Activated T-helper 17 cell treated with anti-CD3 and anti-CD28 coated beads, Interleukin-2, amount 50 U/mL, for 72 hours (primary cell): ENCODE results near the gene KRTAP5-2. TPM values are rescaled to one million over a fixed set of nuclear protein-coding genes. Genes with fewer than 3 reads are reported as not detected.
"Not testable (repeated sequence)": the region's sequence is repeated elsewhere in the genome, so short reads cannot be mapped to it uniquely, and the experiment has no call there.

Source experiments
- ATAC-seq: fragments of 150-1000 bp; cut with Tn5 transposase; replicated peaks from 2 replicates; pipeline ENCODE4 v1.10.0; 2021; ENCODE audit warnings: mild to moderate bottlenecking, moderate library complexity
- H3K27ac Mint-ChIP-seq: one replicate; pipeline ENCODE4 v1.8.0; 2022; ENCODE audit warnings: mixed read lengths
- H3K27me3 Mint-ChIP-seq: one replicate; pipeline ENCODE4 v1.8.0; 2022; ENCODE audit warnings: mixed read lengths
- H3K36me3 Mint-ChIP-seq: one replicate; pipeline ENCODE4 v1.8.0; 2022; ENCODE audit warnings: low read depth, mild to moderate bottlenecking, mixed read lengths
- H3K4me1 Mint-ChIP-seq: one replicate; pipeline ENCODE4 v1.8.0; 2022; ENCODE audit warnings: mixed read lengths
- H3K4me3 Mint-ChIP-seq: one replicate; pipeline ENCODE4 v1.8.0; 2022; ENCODE audit warnings: mild to moderate bottlenecking, mixed read lengths
- H3K9me3 Mint-ChIP-seq: one replicate; pipeline ENCODE4 v1.8.0; 2022; ENCODE audit warnings: mixed read lengths
- total RNA-seq, 2 donors: library from RNA; stranded (reverse); gene quantifications; one replicate each; pipeline ENCODE4 v1.2.3, GENCODE V29; 2022

The KRTAP5-2 gene, protein sequence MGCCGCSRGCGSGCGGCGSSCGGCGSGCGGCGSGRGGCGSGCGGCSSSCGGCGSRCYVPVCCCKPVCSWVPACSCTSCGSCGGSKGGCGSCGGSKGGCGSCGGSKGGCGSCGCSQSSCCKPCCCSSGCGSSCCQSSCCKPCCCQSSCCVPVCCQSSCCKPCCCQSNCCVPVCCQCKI
- total RNA-seq, result not detected

DNA sequence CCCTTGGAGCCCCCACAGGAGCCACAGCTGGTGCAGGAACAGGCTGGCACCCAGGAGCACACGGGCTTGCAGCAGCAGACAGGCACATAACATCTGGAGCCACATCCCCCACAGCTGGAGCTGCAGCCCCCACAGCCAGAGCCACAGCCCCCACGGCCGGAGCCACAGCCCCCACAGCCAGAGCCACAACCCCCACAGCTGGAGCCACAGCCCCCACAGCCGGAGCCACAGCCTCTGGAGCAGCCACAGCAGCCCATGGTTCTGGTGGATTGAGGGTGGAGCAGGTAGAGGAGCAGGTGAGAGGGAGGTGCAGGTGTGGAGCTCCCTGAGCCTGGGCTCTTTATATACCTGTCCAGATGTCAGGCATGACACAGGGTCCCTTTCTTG lies at the start of gene KRTAP5-2:
KRTAP5-2 (minus strand) TSS at position 301 of the 387 bp plus-strand sequence; CDS start at position 257, 44 bp downstream.
- no peak for ATAC-seq
- Mint-ChIP-seq H3K4me3 (no peak within 1 kb of the TSS), H3K9me3 (no peaks in the 10 kb centered on the region), H3K27me3 (peaks cover 27% of the 10 kb centered on the region), H3K4me1 (peaks cover 6% of the 10 kb centered on the region), H3K27ac (no peak within 1 kb of the TSS), H3K36me3 (no peaks in the 10 kb centered on the region)

DNA sequence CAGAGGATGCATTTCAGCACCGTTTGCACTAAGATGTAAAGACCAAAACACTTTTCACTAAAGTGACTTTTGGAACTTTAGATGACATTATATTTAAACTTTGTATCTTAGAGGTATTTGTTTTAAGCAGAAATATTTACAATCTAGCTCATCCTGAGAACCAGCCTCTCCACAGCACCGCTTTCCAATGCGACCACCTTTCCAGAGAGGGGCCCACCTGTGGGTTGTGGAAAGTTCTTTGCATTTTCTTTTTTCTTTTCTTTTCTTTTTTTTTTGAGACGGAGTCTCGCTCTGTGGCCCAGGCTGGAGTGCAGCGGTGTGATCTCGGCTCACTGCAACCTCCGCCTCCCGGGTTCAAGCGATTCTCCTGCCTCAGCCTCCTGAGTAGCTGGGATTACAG lies 48.4 kb upstream of the KRTAP5-2 start:
- not testable (repeated sequence) for H3K27ac Mint-ChIP-seq, H3K9me3 Mint-ChIP-seq, H3K36me3 Mint-ChIP-seq, H3K4me3 Mint-ChIP-seq, H3K27me3 Mint-ChIP-seq, H3K4me1 Mint-ChIP-seq, ATAC-seq

- Mint-ChIP-seq H3K27ac (no peak overlapping the region), H3K4me3 (no peak overlapping the region), H3K4me1 (no peaks in the 10 kb centered on the region), H3K9me3 (no peaks in the 10 kb centered on the region), H3K36me3 (no peaks in the 10 kb centered on the region), H3K27me3 (peaks cover 6% of the 10 kb centered on the region)
- ATAC-seq, result no peak
These were observed 47.3 kb upstream of the KRTAP5-2 start for GRCh38 chr11:1645357-1645821.

DNA sequence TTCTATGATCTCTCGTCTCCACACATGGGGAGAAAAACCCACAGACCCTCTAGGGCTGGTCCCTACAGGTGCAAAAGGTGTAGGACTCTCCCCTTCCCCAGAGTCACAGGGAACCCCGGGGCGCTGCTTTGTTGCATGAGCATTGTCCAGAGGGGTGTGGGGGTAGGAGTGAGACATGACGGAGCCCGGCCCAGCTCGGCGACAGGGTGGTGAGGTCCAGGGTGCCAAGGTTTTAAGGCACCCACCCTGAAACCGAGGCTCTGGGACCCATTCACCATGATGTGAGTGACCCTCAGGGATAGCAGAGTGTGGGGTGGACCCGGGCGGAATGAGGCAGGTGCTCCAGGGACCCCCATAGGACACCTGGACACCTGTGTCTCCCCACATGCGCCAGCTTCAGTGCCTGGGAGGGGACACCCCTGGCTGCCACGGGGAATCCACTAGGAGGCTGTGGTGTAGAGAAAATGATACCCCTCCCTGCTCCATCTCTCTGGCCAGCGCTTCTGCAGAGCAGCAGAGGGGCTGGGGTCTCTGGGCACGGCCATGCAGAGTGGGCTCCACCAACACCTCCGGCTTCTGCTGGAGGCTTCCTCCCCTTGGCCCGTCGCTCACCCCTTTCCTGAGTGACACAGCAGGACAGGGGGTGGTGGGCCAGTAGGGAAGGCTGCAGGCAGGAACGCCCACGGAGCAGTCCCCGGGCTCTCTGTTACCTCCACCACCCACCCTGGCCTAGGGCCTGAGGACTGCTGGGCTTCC lies 46.7 kb upstream of the KRTAP5-2 start:
- Mint-ChIP-seq H3K4me3 (no peak overlapping the region), H3K36me3 (no peaks in the 10 kb centered on the region), H3K4me1 (no peaks in the 10 kb centered on the region), H3K9me3 (no peaks in the 10 kb centered on the region), H3K27ac (no peak overlapping the region), H3K27me3 (peaks cover 10% of the 10 kb centered on the region)
- ATAC-seq, result no peak

GRCh38 chr11:1643146-1643690 lies 45.1 kb upstream of the KRTAP5-2 start:
- Mint-ChIP-seq H3K36me3 (no peaks in the 10 kb centered on the region), H3K27me3 (peaks cover 11% of the 10 kb centered on the region), H3K4me3 (no peak overlapping the region), H3K27ac (no peak overlapping the region), H3K4me1 (no peaks in the 10 kb centered on the region), H3K9me3 (no peaks in the 10 kb centered on the region)
- ATAC-seq, result no peak

- Mint-ChIP-seq H3K9me3 (no peaks in the 10 kb centered on the region), H3K36me3 (no peaks in the 10 kb centered on the region), H3K4me3 (no peak overlapping the region), H3K27ac (no peak overlapping the region), H3K4me1 (no peaks in the 10 kb centered on the region), H3K27me3 (peaks cover 11% of the 10 kb centered on the region)
- no peak for ATAC-seq
These were observed 44.4 kb upstream of the KRTAP5-2 start for GRCh38 chr11:1642288-1643145.

- no peak for ATAC-seq
- Mint-ChIP-seq H3K4me1 (no peaks in the 10 kb centered on the region), H3K4me3 (no peak overlapping the region), H3K36me3 (no peaks in the 10 kb centered on the region), H3K27ac (no peak overlapping the region), H3K9me3 (no peaks in the 10 kb centered on the region), H3K27me3 (peaks cover 11% of the 10 kb centered on the region)
These were observed 43.0 kb upstream of the KRTAP5-2 start for GRCh38 chr11:1641096-1641495.

DNA sequence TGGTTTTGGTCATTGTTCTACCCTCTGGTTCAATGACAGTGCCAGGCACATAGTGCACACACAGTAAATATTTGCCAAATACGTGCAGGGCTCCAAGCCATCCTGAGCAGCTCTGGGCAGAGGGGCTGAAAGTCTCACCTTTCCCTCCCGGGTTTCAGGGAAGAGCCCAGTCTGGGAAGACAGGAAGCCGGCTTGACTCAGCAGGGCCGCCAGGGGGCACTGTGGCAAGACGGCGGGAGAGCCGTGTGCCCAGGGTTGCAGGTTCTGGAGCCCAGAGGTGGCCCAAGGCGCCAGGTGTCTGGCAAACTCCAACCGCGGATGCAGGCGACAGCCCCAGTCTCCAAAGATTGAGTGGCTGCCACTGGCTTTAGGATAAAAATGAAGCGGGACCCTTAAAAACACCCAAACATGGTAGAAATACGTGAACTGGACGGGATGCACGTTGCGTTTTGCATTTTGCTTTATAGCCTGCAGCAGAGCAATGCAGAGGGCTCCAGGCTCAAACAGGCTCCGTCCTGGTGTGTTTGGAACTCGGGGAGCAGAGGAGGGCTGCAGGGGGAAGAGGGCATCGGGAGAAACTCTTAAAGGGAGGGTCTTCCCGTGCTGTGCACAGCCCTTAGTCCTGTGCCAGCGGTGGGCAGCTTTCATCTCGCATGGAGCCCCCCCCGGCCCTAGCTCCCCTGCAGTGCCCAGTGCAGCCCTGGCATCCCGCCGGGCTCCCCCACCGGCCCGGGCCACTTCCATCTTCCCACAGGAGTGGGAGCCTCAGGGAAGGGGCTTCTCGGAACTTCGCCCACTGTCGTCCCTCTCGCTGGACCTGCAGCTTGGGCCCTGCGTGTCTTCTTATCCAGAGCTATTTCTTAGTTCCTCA lies 42.2 kb upstream of the KRTAP5-2 start:
- Mint-ChIP-seq H3K4me3 (no peak overlapping the region), H3K4me1 (no peaks in the 10 kb centered on the region), H3K27me3 (peaks cover 18% of the 10 kb centered on the region), H3K36me3 (no peaks in the 10 kb centered on the region), H3K9me3 (no peaks in the 10 kb centered on the region), H3K27ac (no peak overlapping the region)
- ATAC-seq, result no peak

DNA sequence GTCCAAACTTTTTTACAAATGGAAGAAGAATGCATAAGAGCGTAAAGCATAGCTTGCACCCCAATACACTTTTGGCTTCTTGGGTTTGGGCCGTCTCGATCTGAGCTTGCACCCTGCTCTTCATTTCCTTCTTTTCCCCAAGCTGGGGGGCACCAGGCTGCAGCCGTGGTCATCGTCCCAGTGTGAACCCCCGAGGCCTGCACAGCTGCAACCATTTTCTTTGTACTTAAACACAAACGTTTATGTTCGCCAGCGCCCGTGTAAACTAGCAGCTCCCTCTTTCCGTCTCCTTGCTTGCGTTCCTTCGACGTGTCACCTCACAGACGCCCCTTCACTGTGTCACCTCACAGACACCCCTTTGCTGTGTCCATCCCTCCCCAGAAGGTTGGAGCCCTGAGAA lies 41.6 kb upstream of the KRTAP5-2 start:
- Mint-ChIP-seq H3K9me3 (no peaks in the 10 kb centered on the region), H3K4me3 (no peak overlapping the region), H3K36me3 (no peaks in the 10 kb centered on the region), H3K4me1 (no peaks in the 10 kb centered on the region), H3K27me3 (peaks cover 22% of the 10 kb centered on the region), H3K27ac (no peak overlapping the region)
- ATAC-seq, result no peak

DNA sequence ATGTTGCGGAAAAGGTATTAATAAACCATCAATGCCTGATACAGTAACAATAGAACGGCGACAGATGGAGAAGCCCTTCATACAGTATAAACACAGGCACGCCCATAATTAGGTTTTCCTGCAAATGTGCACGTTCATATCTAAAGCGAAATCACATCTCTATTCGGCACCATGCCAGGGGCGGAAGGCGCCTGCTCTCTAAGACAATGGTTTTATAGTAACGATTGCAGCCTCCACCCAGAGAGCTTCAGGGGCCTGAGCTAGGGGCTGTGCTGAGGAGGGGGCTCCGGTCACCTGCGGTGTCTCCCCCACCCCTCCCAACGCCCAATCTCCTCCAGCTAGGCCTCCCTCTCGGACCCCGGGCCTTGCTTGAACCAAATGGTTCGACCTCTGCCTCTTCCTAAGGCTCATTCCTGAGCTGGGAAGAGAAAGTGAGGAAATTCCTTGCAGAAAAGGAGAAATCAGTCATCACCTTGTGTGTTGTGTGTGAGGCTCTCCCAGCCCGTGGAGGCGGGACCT lies 41.1 kb upstream of the KRTAP5-2 start:
- H3K36me3 Mint-ChIP-seq, result no peaks in the 10 kb centered on the region
- H3K4me3 Mint-ChIP-seq, result no peak overlapping the region
- no peak overlapping the region for H3K27ac Mint-ChIP-seq
- H3K27me3 Mint-ChIP-seq, result peaks cover 18% of the 10 kb centered on the region
- no peak for ATAC-seq
- no peaks in the 10 kb centered on the region for H3K4me1 Mint-ChIP-seq
- H3K9me3 Mint-ChIP-seq, result no peaks in the 10 kb centered on the region

GRCh38 chr11:1638344-1638743 lies 40.2 kb upstream of the KRTAP5-2 start:
- no peaks in the 10 kb centered on the region for H3K9me3 Mint-ChIP-seq
- H3K27me3 Mint-ChIP-seq, result peaks cover 16% of the 10 kb centered on the region
- no peak for ATAC-seq
- no peaks in the 10 kb centered on the region for H3K4me1 Mint-ChIP-seq
- no peak overlapping the region for H3K27ac Mint-ChIP-seq
- H3K4me3 Mint-ChIP-seq, result no peak overlapping the region
- no peaks in the 10 kb centered on the region for H3K36me3 Mint-ChIP-seq

GRCh38 chr11:1637628-1638027 lies 39.5 kb upstream of the KRTAP5-2 start:
- Mint-ChIP-seq H3K9me3 (no peaks in the 10 kb centered on the region), H3K36me3 (no peaks in the 10 kb centered on the region), H3K27ac (no peak overlapping the region), H3K27me3 (peaks cover 19% of the 10 kb centered on the region), H3K4me3 (no peak overlapping the region), H3K4me1 (no peaks in the 10 kb centered on the region)
- ATAC-seq, result no peak

- H3K4me3 Mint-ChIP-seq, result no peak overlapping the region
- no peak overlapping the region for H3K27ac Mint-ChIP-seq
- peaks cover 27% of the 10 kb centered on the region for H3K27me3 Mint-ChIP-seq
- no peaks in the 10 kb centered on the region for H3K36me3 Mint-ChIP-seq
- H3K9me3 Mint-ChIP-seq, result no peaks in the 10 kb centered on the region
- H3K4me1 Mint-ChIP-seq, result no peaks in the 10 kb centered on the region
- ATAC-seq, result no peak
These were observed 38.3 kb upstream of the KRTAP5-2 start for GRCh38 chr11:1636291-1636950.
